Measurements from ENCODE around the gene PTPRG. TPM values are rescaled to one million over a fixed set of nuclear protein-coding genes. Genes with fewer than 3 reads are reported as not detected.

Gene PTPRG
- total and polyA plus RNA-seq, 2 donors (not counting 3 experiments of a cell fraction or from before 2014, with no cell fraction given), result 8.9 to 39.1 TPM

DNA sequence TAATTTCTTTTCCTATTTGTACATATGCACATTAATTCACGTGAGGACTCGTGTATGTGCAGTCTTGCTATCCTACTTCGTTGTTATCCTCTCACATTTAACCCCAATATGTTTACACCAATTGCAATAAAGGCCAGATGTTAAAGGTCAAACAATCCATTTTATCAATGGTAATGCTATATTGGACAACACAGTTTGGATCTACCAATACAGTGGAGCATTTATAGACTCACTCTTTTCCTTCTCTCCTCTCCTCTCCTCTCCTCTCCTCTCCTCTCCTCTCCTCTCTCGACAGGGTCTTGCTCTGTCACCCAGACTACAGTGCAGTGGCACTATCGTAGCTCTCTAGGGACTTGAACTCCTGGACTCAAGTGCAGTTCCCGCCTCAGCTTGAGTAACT, 324.0 kb downstream of the PTPRG start:
- Histone ChIP-seq H3K9me1 (replicated peaks; ENCODE audit: control insufficient read depth, extremely low read depth, insufficient read depth, low read length) (no peaks in the 10 kb centered on the region), H3K9ac (replicated peaks; ENCODE audit: extremely low read depth, insufficient read depth, low read length) (no peak overlapping the region), H4K20me1 (replicated peaks; ENCODE audit: control insufficient read depth, extremely low read depth, insufficient read depth, low read length) (no peaks in the 10 kb centered on the region), H3K36me3 (ENCODE audit: control insufficient read depth in 2 of 2, extremely low read depth in 1 of 2, insufficient read depth in 2 of 2, low read length in 2 of 2) (no peaks in the 10 kb centered on the region), H2AFZ (ENCODE audit: low read depth, low read length) (no peak overlapping the region), H3K27ac (ENCODE audit: insufficient read depth, low read depth, low read length) (no peak overlapping the region), H3K9me3 (replicated peaks; ENCODE audit: control insufficient read depth, insufficient read depth, low read length) (no peaks in the 10 kb centered on the region), H3K27me3 (ENCODE audit: control insufficient read depth in 2 of 2, insufficient read depth in 2 of 2, low read length in 2 of 2) (no peaks in the 10 kb centered on the region), H3K4me3 (replicated peaks in 1 of 3; ENCODE audit: insufficient read depth in 1 of 3, low read depth in 1 of 3, low read length in 3 of 3) (no peak overlapping the region), H3K79me2 (ENCODE audit: control insufficient read depth, insufficient read depth, low read length) (no peaks in the 10 kb centered on the region), H3K4me2 (ENCODE audit: insufficient read depth, low read length) (no peak overlapping the region), H3K4me1 (ENCODE audit: control insufficient read depth, extremely low read depth, insufficient read depth, low read length) (no peaks in the 10 kb centered on the region)
- ChIA-PET POLR2A (no interaction called here), CTCF (no interaction called here)
- no peak for TF ChIP-seq POLR2A (IDR thresholded peaks at IDR 0.05; ENCODE audit: low read depth, low read length)
- no peak for TF ChIP-seq JUN (IDR thresholded peaks at IDR 0.05; ENCODE audit: borderline replicate concordance, insufficient read depth, insufficient read length, low read depth)
- DNase-seq (ENCODE audit: low read depth, low spot score), result no peak
- dilution Hi-C loops (cut with MboI; ENCODE audit: extremely low pct_ligation_motif_present, low sequenced_read_pairs) (no loop called here), intact Hi-C loops (cut with micrococcal nuclease) (no loop called here)
- no TSS peak for BruUV-seq (replicated peaks)
- no peak for FAIRE-seq

DNA sequence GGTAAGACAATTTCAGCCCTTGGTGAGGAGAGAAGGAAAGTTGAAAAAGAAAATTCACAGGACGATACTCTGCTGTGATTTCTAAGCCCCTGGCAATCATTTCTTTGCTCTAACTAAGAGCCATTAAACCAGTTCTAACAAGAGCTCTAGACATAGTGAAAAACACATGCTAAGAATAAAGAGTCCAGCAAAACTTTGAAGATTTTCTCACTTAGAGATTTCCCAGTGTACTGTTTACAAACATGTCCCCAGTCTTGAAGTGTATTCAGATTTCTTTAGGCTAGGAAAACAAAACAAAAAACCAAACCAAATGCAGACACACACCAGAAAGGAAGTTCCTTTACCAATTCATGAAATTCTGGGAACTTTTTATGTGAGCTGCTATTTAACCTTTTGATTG, 325.8 kb downstream of the PTPRG start:
- H2AFZ ChIP-seq (ENCODE audit: low read depth, low read length), result no peak overlapping the region
- dilution Hi-C loops (cut with MboI; ENCODE audit: extremely low pct_ligation_motif_present, low sequenced_read_pairs) (no loop called here), intact Hi-C loops (cut with micrococcal nuclease) (no loop called here)
- H3K9me1 ChIP-seq (replicated peaks; ENCODE audit: control insufficient read depth, extremely low read depth, insufficient read depth, low read length), result no peaks in the 10 kb centered on the region
- peaks cover 2% of the 10 kb centered on the region for H4K20me1 ChIP-seq (replicated peaks; ENCODE audit: control insufficient read depth, extremely low read depth, insufficient read depth, low read length)
- H3K4me2 ChIP-seq (ENCODE audit: insufficient read depth, low read length), result no peak overlapping the region
- no peaks in the 10 kb centered on the region for H3K4me1 ChIP-seq (ENCODE audit: control insufficient read depth, extremely low read depth, insufficient read depth, low read length)
- ChIA-PET CTCF (interaction anchor here (0.8 kb wide), 1 partner anchor 25 kb away, joined by 3 read pairs; no protein-coding TSS in a partner anchor), POLR2A (no interaction called here)
- no TSS peak for BruUV-seq (replicated peaks)
- no peaks in the 10 kb centered on the region for H3K36me3 ChIP-seq (ENCODE audit: control insufficient read depth in 2 of 2, extremely low read depth in 1 of 2, insufficient read depth in 2 of 2, low read length in 2 of 2)
- H3K9me3 ChIP-seq (replicated peaks; ENCODE audit: control insufficient read depth, insufficient read depth, low read length), result no peaks in the 10 kb centered on the region
- TF ChIP-seq, protein P1, sequence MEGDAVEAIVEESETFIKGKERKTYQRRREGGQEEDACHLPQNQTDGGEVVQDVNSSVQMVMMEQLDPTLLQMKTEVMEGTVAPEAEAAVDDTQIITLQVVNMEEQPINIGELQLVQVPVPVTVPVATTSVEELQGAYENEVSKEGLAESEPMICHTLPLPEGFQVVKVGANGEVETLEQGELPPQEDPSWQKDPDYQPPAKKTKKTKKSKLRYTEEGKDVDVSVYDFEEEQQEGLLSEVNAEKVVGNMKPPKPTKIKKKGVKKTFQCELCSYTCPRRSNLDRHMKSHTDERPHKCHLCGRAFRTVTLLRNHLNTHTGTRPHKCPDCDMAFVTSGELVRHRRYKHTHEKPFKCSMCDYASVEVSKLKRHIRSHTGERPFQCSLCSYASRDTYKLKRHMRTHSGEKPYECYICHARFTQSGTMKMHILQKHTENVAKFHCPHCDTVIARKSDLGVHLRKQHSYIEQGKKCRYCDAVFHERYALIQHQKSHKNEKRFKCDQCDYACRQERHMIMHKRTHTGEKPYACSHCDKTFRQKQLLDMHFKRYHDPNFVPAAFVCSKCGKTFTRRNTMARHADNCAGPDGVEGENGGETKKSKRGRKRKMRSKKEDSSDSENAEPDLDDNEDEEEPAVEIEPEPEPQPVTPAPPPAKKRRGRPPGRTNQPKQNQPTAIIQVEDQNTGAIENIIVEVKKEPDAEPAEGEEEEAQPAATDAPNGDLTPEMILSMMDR (IDR thresholded peaks at IDR 0.05; ENCODE audit: extremely low read depth in 1 of 2, insufficient read depth in 1 of 2, low read depth in 1 of 2, low read length in 2 of 2), result no peak
- TF ChIP-seq POLR2AphosphoS5 (IDR thresholded peaks at IDR 0.05; ENCODE audit: insufficient read depth, low read depth, low read length), result no peak
- no peak for FAIRE-seq
- H3K4me3 ChIP-seq (replicated peaks in 1 of 3; ENCODE audit: insufficient read depth in 1 of 3, low read depth in 1 of 3, low read length in 3 of 3), result no peak overlapping the region
- H3K27ac ChIP-seq (ENCODE audit: insufficient read depth, low read depth, low read length), result no peak overlapping the region
- H3K79me2 ChIP-seq (ENCODE audit: control insufficient read depth, insufficient read depth, low read length), result no peaks in the 10 kb centered on the region
- no peak overlapping the region for H3K9ac ChIP-seq (replicated peaks; ENCODE audit: extremely low read depth, insufficient read depth, low read length)
- DNase-seq (ENCODE audit: low read depth, low spot score), result no peak
- no peaks in the 10 kb centered on the region for H3K27me3 ChIP-seq (ENCODE audit: control insufficient read depth in 2 of 2, insufficient read depth in 2 of 2, low read length in 2 of 2)
